GM12873 (cell line): Measurements from ENCODE around the gene LSM3.

Experiments
- CTCF ChIP-seq: IDR thresholded peaks from 2 replicates; pipeline ENCODE4 v1.5.1; 2012; ENCODE audit warnings: low read depth, mild to moderate bottlenecking, moderate library complexity, low read length, control low read depth; ENCODE audit not compliant: insufficient read depth; ENCODE audit errors: missing control alignments

Gene LSM3

GRCh38 chr3:14143271-14144225, 35.1 kb upstream of the LSM3 start:
- no peak for TF ChIP-seq CTCF

- TF ChIP-seq CTCF: no peak
Observed at GRCh38 chr3:14144423-14145075, 34.1 kb upstream of the LSM3 start.

- TF ChIP-seq CTCF: no peak
Observed at GRCh38 chr3:14145236-14145635, 33.4 kb upstream of the LSM3 start.

GRCh38 chr3:14145670-14146380, 32.8 kb upstream of the LSM3 start:
- peak; percentile 16 for TF ChIP-seq CTCF

- TF ChIP-seq CTCF: no peak
Observed at GRCh38 chr3:14146381-14147065, 32.1 kb upstream of the LSM3 start.

- no peak for TF ChIP-seq CTCF
Observed at GRCh38 chr3:14147066-14147435, 31.6 kb upstream of the LSM3 start.

GRCh38 chr3:14147617-14148016, 31.0 kb upstream of the LSM3 start:
- TF ChIP-seq CTCF: no peak
